ENCODE measurements around the gene ARFIP1. TPM values are rescaled to one million over a fixed set of nuclear protein-coding genes. Genes with fewer than 3 reads are reported as not detected.

The ARFIP1 gene
- total and polyA plus RNA-seq, 7 experiments from 2014 or later, result 5.1 to 20.2 (median 15.1) TPM

DNA sequence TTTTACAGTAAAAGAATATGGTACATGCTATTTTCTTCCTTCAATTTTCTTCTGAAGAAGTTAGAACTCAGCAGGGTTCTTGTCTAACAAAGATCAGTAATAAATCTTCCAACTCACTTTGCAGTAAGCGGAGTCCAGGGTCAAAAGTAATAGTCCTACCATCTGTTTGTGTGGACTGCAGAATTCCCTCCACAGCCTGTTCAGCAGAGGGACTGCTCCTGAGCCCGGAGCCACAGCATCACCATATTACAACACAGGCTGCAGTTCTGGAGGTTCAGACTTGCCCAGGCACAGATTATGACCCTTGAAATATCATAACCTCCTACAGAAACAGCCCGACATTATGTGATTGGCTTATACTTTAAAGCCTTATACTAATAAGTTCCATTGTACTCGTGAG is 166.7 kb downstream of the ARFIP1 start:
- Histone ChIP-seq H3K27ac (ENCODE audit: low read depth, low read length) (no peak overlapping the region), H3K9me3 (ENCODE audit: control insufficient read depth in 2 of 3, low read length in 3 of 3) (no peaks in the 10 kb centered on the region), H3K4me3 (ENCODE audit: low read length) (no peak overlapping the region), H3K27me3 (ENCODE audit: control insufficient read depth in 2 of 2, insufficient read depth in 2 of 2, low read length in 2 of 2) (no peaks in the 10 kb centered on the region), H3K4me1 (ENCODE audit: control insufficient read depth in 2 of 2, insufficient read depth in 2 of 2, low read length in 2 of 2) (no peaks in the 10 kb centered on the region), H3K36me3 (ENCODE audit: control insufficient read depth in 2 of 3, insufficient read depth in 3 of 3, low read length in 3 of 3) (no peaks in the 10 kb centered on the region)
- ATAC-seq (no peak), DNase-seq (no peak)
- H3K4me1 Mint-ChIP-seq, result no peaks in the 10 kb centered on the region
- CTCF ChIA-PET, result no interaction called here
- peaks cover 0 to 5% (median 0%) of the 10 kb centered on the region in 5 donors for H3K36me3 Mint-ChIP-seq
- H3K9me3 Mint-ChIP-seq, result peaks cover 0 to 2% (median 0%) of the 10 kb centered on the region in 11 donors
- H3K27ac Mint-ChIP-seq, result no peak overlapping the region
- intact Hi-C loops (cut with micrococcal nuclease), result no loop called here
- POLR2A ChIA-PET, result no interaction called here
- H3K4me3 Mint-ChIP-seq, result no peak overlapping the region
- peaks cover 10 to 44% (median 13%) of the 10 kb centered on the region in 5 donors for H3K27me3 Mint-ChIP-seq

DNA sequence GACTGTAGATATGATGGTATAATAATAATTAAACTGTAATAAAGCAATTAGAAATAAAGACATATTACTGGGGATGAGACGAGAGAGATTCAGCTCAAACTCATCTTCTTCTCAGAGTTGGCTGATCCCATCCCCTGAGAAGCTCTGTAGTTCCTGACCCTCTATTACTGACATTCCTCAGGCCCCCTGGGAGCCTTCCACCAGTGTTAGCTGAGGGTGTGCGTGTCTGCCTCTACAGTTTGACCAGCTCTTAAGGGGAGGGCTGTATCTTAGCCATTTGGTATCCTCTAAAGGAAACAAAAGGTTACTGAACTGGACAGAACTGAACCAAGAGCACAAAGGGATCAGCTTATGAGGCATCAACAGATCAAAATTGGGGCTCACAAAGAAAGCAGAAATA is 167.6 kb downstream of the ARFIP1 start:
- Histone ChIP-seq H3K27me3 (ENCODE audit: control insufficient read depth in 2 of 2, insufficient read depth in 2 of 2, low read length in 2 of 2) (no peaks in the 10 kb centered on the region), H3K27ac (ENCODE audit: low read depth, low read length) (no peak overlapping the region), H3K36me3 (ENCODE audit: control insufficient read depth in 2 of 3, insufficient read depth in 3 of 3, low read length in 3 of 3) (no peaks in the 10 kb centered on the region), H3K4me3 (ENCODE audit: low read length) (no peak overlapping the region), H3K9me3 (ENCODE audit: control insufficient read depth in 2 of 3, low read length in 3 of 3) (no peaks in the 10 kb centered on the region), H3K4me1 (ENCODE audit: control insufficient read depth in 2 of 2, insufficient read depth in 2 of 2, low read length in 2 of 2) (no peaks in the 10 kb centered on the region)
- POLR2A ChIA-PET, result no interaction called here
- ATAC-seq, result no peak
- H3K4me3 Mint-ChIP-seq, result no peak overlapping the region
- H3K36me3 Mint-ChIP-seq, result peaks cover 0 to 5% (median 0%) of the 10 kb centered on the region in 5 donors
- H3K27me3 Mint-ChIP-seq, result peaks cover 10 to 39% (median 13%) of the 10 kb centered on the region in 5 donors
- no peaks in the 10 kb centered on the region for H3K4me1 Mint-ChIP-seq
- no peak for DNase-seq
- intact Hi-C loops (cut with micrococcal nuclease), result no loop called here
- no peak overlapping the region for H3K27ac Mint-ChIP-seq
- CTCF ChIA-PET, result interaction anchor here (0.7 kb wide), 1 partner anchor 307 kb away, joined by 4 read pairs; no protein-coding TSS in a partner anchor
- H3K9me3 Mint-ChIP-seq, result peaks cover 0 to 2% (median 0%) of the 10 kb centered on the region in 11 donors

- no peak overlapping the region for H3K27ac ChIP-seq (ENCODE audit: low read depth, low read length)
- H3K4me3 ChIP-seq (ENCODE audit: low read length), result no peak overlapping the region
- POLR2A ChIA-PET, result no interaction called here
- CTCF ChIA-PET, result no interaction called here
- Mint-ChIP-seq H3K9me3 (peaks cover 0 to 2% (median 0%) of the 10 kb centered on the region in 11 donors), H3K36me3 (peaks cover 0 to 5% (median 0%) of the 10 kb centered on the region in 5 donors), H3K4me3 (no peak overlapping the region), H3K27ac (no peak overlapping the region), H3K4me1 (no peaks in the 10 kb centered on the region), H3K27me3 (peaks cover 10 to 41% (median 13%) of the 10 kb centered on the region in 5 donors)
- no peaks in the 10 kb centered on the region for H3K9me3 ChIP-seq (ENCODE audit: control insufficient read depth in 2 of 3, low read length in 3 of 3)
- DNase-seq (no peak), ATAC-seq (no peak)
- H3K36me3 ChIP-seq (ENCODE audit: control insufficient read depth in 2 of 3, insufficient read depth in 3 of 3, low read length in 3 of 3), result no peaks in the 10 kb centered on the region
- intact Hi-C loops (cut with micrococcal nuclease), result no loop called here
- no peaks in the 10 kb centered on the region for H3K27me3 ChIP-seq (ENCODE audit: control insufficient read depth in 2 of 2, insufficient read depth in 2 of 2, low read length in 2 of 2)
- no peaks in the 10 kb centered on the region for H3K4me1 ChIP-seq (ENCODE audit: control insufficient read depth in 2 of 2, insufficient read depth in 2 of 2, low read length in 2 of 2)
These were observed 170.2 kb downstream of the ARFIP1 start for GRCh38 chr4:152949930-152950329.

GRCh38 chr4:152950402-152951274 is 170.9 kb downstream of the ARFIP1 start:
- no peaks in the 10 kb centered on the region for H3K27me3 ChIP-seq (ENCODE audit: control insufficient read depth in 2 of 2, insufficient read depth in 2 of 2, low read length in 2 of 2)
- no peak overlapping the region for H3K27ac Mint-ChIP-seq
- ATAC-seq (no peak), DNase-seq (no peak)
- H3K4me3 ChIP-seq (ENCODE audit: low read length), result no peak overlapping the region
- peaks cover 10 to 40% (median 13%) of the 10 kb centered on the region in 5 donors for H3K27me3 Mint-ChIP-seq
- H3K9me3 ChIP-seq (ENCODE audit: control insufficient read depth in 2 of 3, low read length in 3 of 3), result no peaks in the 10 kb centered on the region
- peaks cover 0 to 5% (median 0%) of the 10 kb centered on the region in 5 donors for H3K36me3 Mint-ChIP-seq
- no peaks in the 10 kb centered on the region for H3K4me1 ChIP-seq (ENCODE audit: control insufficient read depth in 2 of 2, insufficient read depth in 2 of 2, low read length in 2 of 2)
- ChIA-PET POLR2A (no interaction called here), CTCF (interaction anchor here (0.6 to 0.8 kb wide), 2 partner anchors 92 to 135 kb away, joined by 3 read pairs; no protein-coding TSS in a partner anchor)
- no peak overlapping the region for H3K27ac ChIP-seq (ENCODE audit: low read depth, low read length)
- H3K36me3 ChIP-seq (ENCODE audit: control insufficient read depth in 2 of 3, insufficient read depth in 3 of 3, low read length in 3 of 3), result no peaks in the 10 kb centered on the region
- H3K9me3 Mint-ChIP-seq, result peaks cover 0 to 2% (median 0%) of the 10 kb centered on the region in 11 donors
- H3K4me3 Mint-ChIP-seq, result no peak overlapping the region
- no peaks in the 10 kb centered on the region for H3K4me1 Mint-ChIP-seq
- intact Hi-C loops (cut with micrococcal nuclease), result no loop called here

DNA sequence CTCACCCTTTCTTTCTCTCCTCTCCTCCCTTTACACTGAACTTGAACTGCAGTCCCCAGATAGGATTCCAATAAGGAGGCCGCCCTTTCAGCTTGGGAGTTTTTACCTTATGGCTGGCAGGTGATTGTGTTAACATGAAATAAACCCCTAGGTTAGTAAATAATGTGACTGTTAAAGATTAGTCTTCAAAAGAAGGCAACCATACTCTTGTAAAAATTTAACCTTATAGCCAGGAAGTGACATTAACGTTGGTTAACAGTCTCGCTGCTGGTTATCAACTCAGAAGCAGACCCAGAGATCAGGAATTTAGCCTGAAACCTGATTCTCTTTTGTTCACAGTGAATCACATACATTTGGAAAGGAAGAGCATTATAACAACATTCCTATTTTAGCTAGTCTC is 171.6 kb downstream of the ARFIP1 start:
- H3K27ac Mint-ChIP-seq, result no peak overlapping the region
- H3K4me1 Mint-ChIP-seq, result no peaks in the 10 kb centered on the region
- Histone ChIP-seq H3K36me3 (ENCODE audit: control insufficient read depth in 2 of 3, insufficient read depth in 3 of 3, low read length in 3 of 3) (no peaks in the 10 kb centered on the region), H3K4me1 (ENCODE audit: control insufficient read depth in 2 of 2, insufficient read depth in 2 of 2, low read length in 2 of 2) (no peaks in the 10 kb centered on the region), H3K27ac (ENCODE audit: low read depth, low read length) (no peak overlapping the region), H3K4me3 (ENCODE audit: low read length) (no peak overlapping the region), H3K27me3 (ENCODE audit: control insufficient read depth in 2 of 2, insufficient read depth in 2 of 2, low read length in 2 of 2) (no peaks in the 10 kb centered on the region), H3K9me3 (ENCODE audit: control insufficient read depth in 2 of 3, low read length in 3 of 3) (no peaks in the 10 kb centered on the region)
- peaks cover 0 to 2% (median 0%) of the 10 kb centered on the region in 11 donors for H3K9me3 Mint-ChIP-seq
- peaks cover 0 to 5% (median 0%) of the 10 kb centered on the region in 5 donors for H3K36me3 Mint-ChIP-seq
- intact Hi-C loops (cut with micrococcal nuclease), result no loop called here
- ChIA-PET POLR2A (no interaction called here), CTCF (interaction anchor here (0.6 to 0.8 kb wide), 2 partner anchors 91 to 135 kb away, joined by 3 read pairs; no protein-coding TSS in a partner anchor)
- no peak for ATAC-seq
- DNase-seq, result no peak
- peaks cover 10 to 37% (median 13%) of the 10 kb centered on the region in 5 donors for H3K27me3 Mint-ChIP-seq
- no peak overlapping the region for H3K4me3 Mint-ChIP-seq

GRCh38 chr4:152953514-152953913 is 173.8 kb downstream of the ARFIP1 start:
- intact Hi-C loops (cut with micrococcal nuclease), result no loop called here
- Histone ChIP-seq H3K4me3 (ENCODE audit: low read length) (no peak overlapping the region), H3K36me3 (ENCODE audit: control insufficient read depth in 2 of 3, insufficient read depth in 3 of 3, low read length in 3 of 3) (no peaks in the 10 kb centered on the region), H3K27ac (ENCODE audit: low read depth, low read length) (no peak overlapping the region), H3K27me3 (ENCODE audit: control insufficient read depth in 2 of 2, insufficient read depth in 2 of 2, low read length in 2 of 2) (no peaks in the 10 kb centered on the region), H3K9me3 (ENCODE audit: control insufficient read depth in 2 of 3, low read length in 3 of 3) (no peaks in the 10 kb centered on the region), H3K4me1 (ENCODE audit: control insufficient read depth in 2 of 2, insufficient read depth in 2 of 2, low read length in 2 of 2) (no peaks in the 10 kb centered on the region)
- ChIA-PET CTCF (no interaction called here), POLR2A (no interaction called here)
- Mint-ChIP-seq H3K9me3 (no peaks in the 10 kb centered on the region), H3K4me1 (peaks cover 0 to 8% (median 0%) of the 10 kb centered on the region in 7 donors), H3K27ac (no peak overlapping the region), H3K27me3 (peaks cover 0 to 32% (median 11%) of the 10 kb centered on the region in 5 donors), H3K36me3 (no peaks in the 10 kb centered on the region), H3K4me3 (no peak overlapping the region)
- ATAC-seq (no peak), DNase-seq (no peak)
